NCI-H510A treated with DMSO at 0.1 percent for 48 hours (cell line): ENCODE data around the gene CDKN2B-AS1.

Source experiments
- DNase-seq: peaks from one replicate; lab custom pipeline; 2025; lab: John Stamatoyannopoulos, UW

CDKN2B-AS1 gene

DNA sequence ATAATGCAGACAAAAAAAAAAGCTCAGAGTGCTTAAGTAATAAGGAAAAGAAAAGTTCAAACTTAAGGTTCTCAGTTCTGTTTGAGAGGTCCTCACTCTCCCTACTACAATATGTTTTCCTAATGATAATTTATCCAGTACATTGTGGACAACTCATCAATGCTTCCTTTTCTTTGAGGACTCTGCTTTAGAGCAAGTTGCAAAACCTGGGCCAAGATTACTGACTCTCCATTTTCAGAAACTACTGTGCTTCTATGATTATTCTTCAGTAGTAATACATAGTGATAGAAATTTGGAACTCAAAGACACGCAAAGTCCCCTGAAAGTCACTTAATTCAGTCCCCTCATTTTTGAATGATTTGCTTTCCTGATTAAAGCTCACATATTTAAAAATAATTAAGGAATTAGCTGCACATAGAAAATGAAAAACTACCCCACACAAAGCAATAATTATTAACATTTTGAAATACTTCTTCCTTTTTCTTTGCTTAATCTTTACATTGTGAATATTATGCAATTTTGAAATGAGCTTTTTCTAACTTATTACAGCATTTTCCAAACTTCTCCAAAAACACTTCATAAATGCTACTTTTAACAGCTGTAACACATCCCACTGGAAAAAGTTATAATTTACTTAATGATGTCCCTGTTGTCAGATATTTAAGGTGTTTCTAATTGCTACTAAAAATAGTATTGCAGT lies 11.6 kb upstream of the CDKN2B-AS1 start:
- no peak for DNase-seq

DNA sequence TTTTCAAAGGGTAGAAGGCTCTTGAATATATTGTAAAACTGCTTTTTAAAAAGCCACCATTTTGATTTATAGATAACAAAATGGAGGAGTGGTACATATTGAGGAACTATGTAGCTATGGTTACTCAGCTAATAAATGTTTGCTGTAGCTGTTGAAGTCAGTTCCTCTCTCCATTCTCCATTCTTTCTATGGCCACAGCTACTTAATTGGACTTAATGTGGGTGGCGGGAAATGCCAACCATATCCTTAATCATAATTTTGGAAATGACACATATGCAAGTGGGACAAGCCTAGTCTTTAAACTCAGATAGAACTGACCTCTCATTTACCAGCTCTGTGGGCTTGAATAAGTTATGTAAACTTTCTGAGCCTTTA lies 11.0 kb upstream of the CDKN2B-AS1 start:
- DNase-seq, result no peak

DNA sequence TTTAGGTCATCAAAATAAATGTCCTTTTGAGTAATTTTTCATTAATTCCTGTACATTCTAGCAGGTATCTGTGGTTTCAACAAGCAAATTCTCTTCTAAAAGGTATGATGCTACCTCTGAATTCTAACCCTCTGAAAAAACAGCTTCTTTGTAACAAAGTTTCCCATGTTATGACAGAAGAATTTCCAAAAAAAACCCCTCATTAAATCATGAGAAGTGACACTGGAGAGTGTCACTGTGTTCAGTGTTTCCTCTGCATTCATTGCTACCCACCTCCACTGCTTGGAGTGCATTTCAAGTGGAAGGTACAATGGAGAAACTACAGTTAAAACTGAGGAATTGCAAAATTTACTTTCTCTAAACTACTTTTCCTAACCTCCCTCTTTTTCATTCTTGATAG lies 10.5 kb upstream of the CDKN2B-AS1 start:
- no peak for DNase-seq

DNA sequence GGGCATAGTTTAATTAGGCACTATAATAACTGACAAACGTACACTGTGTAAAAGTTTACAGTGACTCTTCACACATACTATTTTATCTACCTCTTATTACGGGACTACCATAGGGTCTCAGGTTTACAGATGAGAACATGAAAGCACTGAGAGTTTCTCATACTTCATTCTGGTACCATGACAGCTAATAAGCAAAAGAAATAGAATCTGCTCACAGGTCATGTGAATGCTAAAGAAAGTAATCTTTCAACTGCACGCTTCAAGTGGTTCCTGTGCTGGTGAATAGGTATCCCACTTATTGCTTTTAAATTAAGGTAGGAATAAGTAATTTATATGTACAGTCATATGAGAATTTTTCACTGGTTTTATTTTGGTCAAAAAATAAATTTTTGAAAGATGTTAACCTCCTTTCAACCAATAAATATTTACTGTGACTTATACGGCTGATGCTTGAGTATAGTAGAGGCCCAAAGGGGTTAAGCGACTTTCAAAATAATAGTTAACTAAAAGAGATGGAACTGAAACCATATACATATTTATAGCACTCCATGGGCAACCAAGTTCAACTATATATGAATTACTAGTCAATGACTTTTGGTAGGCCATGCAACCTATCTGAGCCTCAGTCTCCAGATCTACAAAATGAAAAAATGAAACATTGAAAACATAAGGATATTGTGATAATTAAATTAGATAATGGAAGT lies 8.5 kb upstream of the CDKN2B-AS1 start:
- no peak for DNase-seq

DNA sequence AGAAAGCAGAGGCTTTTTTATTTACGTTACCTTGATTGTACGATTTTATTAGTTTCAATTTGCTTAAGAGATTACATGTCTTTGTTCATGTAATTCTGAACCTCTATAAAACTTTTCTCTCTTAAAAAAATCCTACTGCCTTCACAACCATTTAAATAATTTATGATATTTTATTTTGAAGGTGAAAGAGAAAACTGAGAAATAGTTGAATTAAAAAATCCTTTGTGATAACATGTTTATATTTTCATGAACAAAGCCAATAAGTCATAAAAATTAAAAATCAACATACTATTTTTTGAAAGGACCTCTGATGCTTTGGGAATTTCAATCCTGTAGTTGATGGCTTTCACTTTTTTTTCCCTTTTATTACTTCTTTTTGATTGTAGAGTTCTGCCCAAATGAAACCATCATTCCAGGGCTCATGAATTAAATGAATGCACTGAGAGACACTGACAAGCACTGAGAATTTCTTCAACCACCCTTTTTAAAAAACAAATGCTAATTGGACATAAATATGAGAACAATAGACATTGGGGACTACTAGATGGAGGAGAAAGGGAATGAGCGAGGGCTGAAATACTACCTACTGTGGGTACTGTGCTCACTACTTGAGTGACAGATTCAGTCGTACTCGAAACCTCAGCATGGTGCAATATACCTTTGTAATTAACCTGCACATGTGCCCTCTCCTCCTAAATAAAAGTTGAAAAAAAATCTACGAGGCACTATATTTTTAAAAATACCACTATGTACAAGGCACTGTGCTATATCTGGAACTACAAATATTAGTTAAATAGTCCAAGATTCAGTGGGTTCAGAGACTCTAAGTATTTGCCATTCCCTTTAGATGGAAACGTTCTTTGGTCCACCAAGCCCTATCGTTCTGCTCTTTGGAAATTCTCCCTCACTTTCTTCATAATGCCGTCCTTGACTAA lies 6.3 kb upstream of the CDKN2B-AS1 start:
- DNase-seq, result no peak

DNA sequence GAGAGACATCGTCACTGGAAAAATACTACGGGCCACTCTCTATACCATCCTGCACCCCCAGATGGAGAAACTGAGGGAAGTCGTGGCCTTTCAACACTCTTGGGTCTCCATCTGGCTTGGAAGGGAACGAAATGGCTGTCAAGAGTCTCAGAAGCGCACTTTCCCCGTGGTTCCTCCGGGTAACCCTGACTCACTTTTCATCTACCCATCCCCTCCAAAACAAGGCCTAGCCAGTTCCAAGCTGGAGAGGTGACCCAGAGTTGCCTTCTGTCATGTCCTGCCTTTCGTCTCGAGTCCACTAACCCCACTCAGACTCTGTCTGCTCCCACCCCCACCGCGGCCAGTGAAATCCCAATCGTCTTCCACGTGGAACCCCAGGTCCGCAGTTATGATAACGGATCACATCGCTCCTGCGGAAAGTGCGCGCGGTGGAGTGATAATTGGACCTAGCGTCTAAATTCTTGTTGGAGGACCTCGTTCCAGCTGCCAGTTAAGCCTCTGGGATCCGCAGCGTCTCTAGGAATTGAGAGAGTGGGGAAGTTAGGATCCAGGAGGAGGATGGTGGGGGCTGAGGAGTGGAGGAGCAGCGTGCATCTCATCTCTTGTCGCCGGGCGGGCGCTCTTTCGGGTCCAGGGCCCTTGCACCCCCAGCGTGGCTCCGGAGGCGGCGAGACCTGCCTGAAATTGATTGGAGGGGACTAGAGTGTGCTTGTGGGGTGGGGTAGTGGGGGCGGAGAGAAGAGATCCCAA lies 5.0 kb upstream of the CDKN2B-AS1 start:
- no peak for DNase-seq

DNA sequence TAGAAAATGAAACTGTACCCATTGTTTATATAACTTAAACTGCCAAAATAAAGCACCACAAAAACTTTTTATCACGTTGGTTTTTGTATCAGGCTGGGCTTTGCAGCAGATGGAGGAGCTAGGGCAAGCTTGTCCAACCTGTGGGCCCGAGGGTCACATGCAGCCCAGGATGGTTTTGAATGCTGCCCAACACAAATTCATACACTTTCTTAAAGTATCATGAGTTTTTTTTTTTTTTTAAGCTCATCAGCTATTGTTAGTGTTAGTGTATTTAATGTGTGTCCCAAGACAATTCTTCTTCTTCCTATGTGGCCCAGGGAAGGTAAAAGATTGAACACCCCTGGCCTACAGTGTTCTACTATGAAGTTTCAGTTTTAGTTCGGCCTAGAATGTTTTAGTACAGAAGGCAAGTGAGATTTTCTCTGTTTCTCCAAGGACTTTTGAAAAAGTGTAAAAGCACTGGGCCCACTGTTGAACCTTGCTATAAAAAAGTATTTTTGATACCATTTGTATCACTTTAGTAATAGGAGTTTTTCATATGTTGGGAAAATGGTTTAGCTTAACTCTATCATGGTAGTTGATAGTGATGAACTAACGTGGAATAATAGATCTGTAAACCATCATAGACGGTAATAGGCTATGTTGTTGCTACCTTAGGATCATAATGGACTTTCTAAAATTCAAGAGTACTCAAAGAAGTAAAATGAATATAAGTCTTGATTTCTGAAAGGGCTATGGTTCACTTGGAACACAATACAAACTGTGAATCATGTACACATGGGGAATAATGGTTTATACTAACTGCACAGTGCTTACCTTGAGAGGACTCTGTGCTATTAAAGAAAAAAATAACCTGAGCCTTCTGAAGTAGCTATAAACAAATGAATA lies 3.3 kb upstream of the CDKN2B-AS1 start:
- DNase-seq, result no peak

DNA sequence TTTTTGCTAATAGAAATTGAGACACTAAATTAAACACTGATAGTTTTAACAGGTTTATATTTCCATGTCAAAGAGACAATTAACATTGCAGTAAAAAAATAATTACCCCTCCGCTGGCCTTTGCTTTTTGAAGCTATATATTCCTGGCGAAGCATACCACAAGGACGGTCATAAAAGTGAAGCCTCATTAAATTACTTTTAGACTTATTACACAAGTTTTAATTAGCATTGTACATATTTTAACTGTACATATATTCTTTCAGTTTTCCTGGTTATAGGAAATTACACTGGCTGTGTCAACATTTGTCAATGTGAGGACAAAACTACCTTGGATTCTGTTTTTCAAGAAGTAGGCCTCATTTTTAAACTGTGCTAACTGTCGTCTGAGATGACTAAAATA lies 1.6 kb upstream of the CDKN2B-AS1 start:
- no peak for DNase-seq

DNA sequence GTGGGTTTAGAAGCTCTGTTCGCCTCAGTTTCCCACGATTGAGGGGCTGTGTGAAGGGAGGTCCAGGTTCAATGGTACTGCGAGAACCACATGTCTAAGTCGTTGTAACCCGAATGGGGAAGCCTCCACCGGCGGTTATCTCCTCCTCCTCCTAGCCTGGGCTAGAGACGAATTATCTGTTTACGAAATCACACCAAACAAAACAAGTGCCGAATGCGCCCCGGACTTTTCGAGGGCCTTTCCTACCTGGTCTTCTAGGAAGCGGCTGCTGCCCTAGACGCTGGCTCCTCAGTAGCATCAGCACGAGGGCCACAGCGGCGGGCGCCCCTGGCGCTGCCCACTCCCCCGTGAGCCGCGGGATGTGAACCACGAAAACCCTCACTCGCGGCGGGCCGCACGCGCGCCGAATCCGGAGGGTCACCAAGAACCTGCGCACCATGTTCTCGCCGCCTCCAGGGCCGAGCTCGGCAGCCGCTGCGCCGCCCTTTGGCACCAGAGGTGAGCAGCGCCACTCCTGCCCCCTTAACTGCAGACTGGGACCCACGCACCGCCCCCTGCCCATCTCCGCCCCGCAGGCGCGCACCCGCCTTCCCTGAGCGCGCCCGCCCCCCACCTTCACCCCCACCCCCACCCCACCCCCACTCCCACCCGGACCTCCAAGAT lies 567 bp upstream of the CDKN2B-AS1 start, which contains the start of gene CDKN2A:
TSS of gene CDKN2A (minus strand) at position 500 of the 663 bp plus-strand sequence.
- DNase-seq, result peak; percentile 79

DNA sequence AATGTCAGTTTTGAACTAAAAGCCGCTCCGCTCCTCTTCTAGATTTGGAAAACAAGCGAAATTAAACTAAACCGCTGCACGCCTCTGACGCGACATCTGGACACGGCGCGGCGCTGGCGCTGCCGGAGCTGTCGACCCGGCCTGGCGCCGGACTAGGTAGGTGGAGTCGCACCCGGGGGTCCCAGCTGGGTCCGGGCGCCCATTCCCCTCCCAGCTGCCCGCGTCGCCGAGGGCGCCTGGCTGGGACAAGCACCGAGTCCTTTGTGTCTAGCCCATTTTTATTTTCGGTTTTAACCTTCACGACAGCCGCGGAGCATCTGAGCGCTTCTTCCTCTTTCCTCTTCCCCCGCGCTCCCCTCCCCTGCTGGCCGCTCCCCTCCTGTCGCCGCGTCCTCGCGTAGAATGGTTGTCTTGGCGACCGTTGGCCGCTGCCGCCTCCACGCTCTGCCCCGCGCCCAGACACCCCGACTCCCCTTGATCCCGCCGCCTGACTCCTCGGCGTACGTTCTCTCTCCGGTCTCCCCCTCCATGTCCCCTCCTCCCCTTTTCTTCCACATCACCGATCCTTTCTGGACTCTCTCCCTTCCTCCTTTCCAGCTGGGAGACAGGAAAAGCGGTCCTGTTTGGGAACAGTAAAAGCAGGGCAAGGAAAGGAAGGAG lies 545 bp downstream of the CDKN2B-AS1 start:
- peak; percentile 50 for DNase-seq

DNA sequence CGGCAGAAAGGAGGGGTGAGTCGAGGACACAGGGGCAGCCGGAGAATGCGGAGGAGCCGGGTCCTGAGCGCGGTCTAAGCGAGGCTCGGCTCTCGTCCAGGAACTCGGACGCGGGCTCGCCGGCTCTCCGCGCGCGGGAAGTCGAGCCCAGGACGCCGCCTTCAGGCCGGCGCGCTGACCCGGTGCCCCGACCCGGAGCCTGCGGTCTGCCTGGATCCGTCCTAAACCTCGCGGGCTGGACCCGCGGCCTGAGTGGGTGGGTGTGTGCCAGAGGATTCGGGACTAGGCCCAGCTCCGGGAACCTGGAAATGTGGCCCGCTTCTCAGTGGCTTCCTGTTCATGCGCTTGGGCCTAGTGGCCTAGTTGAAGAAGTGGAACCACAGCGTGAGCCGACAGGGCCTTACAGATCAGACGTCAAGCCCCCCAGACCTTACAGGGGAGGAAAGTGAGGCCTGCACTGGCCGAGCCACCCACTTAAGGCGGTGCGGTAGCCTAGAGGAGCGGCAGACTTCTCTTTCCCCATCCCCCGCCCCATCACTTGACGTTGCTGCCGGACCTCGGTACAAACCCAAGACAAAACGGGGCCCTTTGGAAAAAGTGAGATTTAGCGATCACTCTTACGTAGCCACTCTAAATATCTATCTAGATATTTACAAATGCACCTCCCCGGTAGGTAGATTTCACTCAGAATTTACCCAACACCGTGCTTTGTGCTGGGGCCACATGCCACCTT lies 1.2 kb downstream of the CDKN2B-AS1 start:
- peak; percentile 14 for DNase-seq

DNA sequence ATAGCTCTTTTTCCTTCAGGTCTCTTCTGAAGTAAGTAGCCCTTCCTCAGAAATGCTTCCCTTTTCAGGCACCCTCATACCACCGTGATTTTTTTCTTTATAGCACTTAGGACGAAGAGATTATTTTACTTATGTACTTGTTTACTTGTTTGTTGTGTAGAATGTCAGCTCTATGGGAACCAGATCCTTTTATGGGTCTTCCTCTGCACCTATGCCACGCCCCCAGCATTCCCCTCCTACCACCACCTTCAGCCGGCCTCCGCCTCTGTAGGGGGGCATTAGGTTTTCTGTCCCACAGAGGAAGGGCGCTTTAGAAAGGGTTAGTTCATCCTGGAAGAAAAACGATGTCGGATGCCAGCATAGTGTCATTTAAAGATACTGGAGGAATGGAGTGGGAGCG lies 1.8 kb downstream of the CDKN2B-AS1 start:
- DNase-seq, result peak; percentile 53

DNA sequence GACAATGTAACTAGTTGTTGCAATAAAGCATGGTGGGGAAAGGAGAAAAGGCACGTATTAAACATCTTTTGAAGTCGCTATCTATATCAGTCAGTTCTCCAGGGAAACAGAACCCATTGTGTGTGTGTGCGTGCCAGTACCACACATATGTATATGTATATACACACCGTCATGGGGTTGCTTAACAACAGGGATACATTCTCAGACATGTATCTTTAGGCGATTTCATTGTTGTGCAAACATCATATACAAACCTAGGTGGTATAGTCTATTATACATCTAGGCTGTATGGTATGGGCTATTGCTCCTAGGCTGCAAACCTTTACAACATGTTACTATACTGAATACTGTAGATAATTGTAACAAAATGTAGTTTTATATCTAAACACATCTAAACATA lies 2.3 kb downstream of the CDKN2B-AS1 start:
- no peak for DNase-seq

DNA sequence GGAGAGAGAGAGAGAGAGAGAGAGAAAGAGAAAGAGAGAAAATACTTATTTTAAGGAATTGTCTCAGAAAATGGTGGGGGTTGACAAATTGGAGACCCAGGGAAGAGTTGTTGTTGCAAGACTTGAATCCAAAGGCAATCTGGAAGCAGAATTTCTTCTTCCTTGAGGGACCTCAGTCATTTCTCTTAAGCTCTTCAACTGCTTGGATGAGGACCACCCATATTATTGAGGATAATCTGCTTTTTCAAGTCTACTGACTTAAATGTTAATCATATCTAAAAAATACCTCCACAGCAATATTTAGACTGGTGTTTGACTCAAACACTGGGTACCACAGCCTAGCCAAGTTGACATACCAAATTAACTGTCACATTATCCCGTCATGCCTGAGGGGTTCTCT lies 2.9 kb downstream of the CDKN2B-AS1 start:
- DNase-seq, result no peak

DNA sequence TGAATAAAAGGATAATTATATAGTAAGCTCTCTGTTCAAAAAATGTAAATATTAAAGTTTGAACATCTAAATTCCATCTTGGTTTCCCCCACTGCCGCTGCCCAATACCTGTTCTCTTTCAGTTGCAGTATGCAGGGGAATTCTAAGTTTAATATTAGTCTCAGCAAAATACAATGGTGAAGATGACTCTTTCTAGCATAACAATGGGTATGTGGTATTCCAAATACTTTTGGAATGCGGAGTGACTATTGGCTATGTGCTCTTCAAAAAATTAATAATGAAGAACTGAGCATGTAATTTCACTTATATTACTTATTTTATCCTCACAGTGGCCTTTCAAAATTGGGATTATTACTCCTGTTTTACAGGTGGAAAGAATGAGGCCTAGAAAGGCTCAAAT lies 3.4 kb downstream of the CDKN2B-AS1 start:
- DNase-seq, result no peak

DNA sequence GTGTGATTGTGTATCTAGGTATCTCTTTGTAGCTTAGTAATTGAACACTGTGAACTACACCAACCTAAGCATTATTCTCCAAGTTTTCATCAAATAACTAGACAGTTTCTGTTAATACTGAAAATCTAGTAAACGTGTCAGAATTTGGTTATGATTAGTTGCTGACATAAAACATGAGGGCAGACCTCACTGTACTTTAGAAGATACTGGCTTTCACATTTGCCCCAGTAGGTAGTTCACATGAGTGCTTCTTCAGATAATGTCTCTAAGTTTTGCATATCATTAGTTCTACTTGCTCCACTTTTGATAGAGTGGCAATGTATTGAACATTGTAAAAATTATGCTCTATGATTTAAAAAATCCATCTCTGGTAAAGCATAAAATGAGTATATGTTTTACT lies 7.4 kb downstream of the CDKN2B-AS1 start:
- DNase-seq, result no peak

DNA sequence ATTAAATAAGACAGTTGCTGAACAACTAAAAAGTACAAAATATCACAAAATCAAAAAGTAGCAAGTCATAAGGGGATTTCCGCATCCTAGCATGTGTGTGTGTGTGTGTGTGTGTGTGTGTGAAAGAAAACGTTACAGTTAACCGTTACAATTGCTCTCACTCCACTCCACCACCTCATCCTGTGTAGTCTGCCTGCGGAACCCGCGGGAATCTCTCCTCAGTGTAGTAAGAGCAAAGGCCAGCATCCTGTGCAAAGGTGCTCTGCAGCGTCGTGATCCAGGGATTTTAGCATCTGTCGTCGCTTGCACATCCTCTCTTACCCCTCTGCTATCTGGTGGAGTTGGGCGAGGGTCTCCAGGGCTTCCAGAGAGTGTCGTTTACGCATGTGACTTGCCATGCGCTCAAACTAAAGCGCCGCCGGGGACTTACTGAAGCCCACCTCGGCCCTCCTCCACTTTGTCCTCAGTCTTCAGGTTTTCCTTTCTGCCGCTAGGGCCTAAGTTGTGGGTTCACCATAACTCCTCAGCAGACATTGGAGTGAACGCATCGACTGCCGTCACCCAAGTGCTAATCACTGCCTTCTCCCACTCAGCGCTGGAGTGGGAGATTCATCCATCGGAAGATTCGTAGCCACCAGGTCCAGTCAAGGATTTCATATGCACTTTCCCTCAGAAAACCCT lies 10.6 kb downstream of the CDKN2B-AS1 start:
- DNase-seq, result no peak
